ENCODE results near the gene NCKAP1.

The NCKAP1 gene, protein sequence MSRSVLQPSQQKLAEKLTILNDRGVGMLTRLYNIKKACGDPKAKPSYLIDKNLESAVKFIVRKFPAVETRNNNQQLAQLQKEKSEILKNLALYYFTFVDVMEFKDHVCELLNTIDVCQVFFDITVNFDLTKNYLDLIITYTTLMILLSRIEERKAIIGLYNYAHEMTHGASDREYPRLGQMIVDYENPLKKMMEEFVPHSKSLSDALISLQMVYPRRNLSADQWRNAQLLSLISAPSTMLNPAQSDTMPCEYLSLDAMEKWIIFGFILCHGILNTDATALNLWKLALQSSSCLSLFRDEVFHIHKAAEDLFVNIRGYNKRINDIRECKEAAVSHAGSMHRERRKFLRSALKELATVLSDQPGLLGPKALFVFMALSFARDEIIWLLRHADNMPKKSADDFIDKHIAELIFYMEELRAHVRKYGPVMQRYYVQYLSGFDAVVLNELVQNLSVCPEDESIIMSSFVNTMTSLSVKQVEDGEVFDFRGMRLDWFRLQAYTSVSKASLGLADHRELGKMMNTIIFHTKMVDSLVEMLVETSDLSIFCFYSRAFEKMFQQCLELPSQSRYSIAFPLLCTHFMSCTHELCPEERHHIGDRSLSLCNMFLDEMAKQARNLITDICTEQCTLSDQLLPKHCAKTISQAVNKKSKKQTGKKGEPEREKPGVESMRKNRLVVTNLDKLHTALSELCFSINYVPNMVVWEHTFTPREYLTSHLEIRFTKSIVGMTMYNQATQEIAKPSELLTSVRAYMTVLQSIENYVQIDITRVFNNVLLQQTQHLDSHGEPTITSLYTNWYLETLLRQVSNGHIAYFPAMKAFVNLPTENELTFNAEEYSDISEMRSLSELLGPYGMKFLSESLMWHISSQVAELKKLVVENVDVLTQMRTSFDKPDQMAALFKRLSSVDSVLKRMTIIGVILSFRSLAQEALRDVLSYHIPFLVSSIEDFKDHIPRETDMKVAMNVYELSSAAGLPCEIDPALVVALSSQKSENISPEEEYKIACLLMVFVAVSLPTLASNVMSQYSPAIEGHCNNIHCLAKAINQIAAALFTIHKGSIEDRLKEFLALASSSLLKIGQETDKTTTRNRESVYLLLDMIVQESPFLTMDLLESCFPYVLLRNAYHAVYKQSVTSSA

DNA sequence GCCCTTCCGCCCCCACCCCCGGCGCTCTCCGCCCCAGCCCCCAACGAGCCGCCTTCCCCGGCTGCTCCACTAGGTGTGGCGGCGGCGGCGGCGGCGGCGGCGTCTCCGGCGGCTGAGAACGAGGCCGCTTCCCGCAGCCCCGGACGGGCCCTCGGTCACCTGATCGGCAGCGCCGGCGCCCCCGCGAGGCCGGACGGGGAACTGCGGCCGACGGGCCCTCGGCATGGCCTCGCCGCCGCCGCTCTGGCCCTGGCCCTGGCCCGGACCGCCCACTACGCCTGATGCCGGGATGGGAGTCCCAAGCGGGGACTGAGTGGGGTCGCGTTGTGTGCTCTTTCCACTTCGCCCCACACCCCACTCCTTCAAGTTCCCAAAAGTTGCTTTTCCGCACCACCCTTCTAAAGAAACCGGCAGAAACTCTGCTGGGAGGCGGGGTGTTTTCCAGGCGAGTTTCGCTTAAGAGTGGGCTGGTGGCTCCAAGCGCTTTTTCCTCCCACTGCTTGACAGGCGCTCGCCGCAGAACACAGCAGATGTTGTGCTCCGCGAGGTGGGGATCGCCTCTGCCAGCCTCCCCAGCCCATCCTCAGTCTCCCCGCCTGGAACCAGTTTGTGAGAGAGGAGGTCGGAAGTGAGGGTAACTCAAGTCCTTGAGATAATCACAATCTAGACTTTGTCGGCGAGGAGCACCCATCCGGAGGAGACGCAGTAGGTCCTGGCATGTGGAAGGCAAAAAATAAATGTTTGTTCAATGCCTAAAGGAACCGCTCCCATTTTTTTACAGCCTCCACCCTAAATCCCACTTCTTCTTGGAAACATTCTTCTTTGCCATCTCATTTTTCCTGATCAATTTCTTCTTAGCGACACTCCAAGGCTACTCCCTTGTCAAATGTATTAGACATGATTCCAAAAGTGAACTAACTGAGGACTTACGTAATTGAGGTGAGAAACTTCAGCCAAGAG, at the start of gene NCKAP1:
Gene NCKAP1 (minus strand): TSS at position 117 of the 960 bp plus-strand sequence. CDS start 358 bp downstream, outside the sequence.
- peak; percentile 86 for DNase-seq (ENCODE audit: extremely low read depth, insufficient read length)
- peak within 1 kb of the TSS; percentile 70 for H3K4me3 ChIP-seq (replicated peaks; ENCODE audit: low read depth, low read length)
- TF ChIP-seq, protein P1, sequence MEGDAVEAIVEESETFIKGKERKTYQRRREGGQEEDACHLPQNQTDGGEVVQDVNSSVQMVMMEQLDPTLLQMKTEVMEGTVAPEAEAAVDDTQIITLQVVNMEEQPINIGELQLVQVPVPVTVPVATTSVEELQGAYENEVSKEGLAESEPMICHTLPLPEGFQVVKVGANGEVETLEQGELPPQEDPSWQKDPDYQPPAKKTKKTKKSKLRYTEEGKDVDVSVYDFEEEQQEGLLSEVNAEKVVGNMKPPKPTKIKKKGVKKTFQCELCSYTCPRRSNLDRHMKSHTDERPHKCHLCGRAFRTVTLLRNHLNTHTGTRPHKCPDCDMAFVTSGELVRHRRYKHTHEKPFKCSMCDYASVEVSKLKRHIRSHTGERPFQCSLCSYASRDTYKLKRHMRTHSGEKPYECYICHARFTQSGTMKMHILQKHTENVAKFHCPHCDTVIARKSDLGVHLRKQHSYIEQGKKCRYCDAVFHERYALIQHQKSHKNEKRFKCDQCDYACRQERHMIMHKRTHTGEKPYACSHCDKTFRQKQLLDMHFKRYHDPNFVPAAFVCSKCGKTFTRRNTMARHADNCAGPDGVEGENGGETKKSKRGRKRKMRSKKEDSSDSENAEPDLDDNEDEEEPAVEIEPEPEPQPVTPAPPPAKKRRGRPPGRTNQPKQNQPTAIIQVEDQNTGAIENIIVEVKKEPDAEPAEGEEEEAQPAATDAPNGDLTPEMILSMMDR (IDR thresholded peaks at IDR 0.05; ENCODE audit: insufficient read depth, low read length, poor library complexity, severe bottlenecking), result peak; percentile 34
- no peaks in the 10 kb centered on the region for H3K36me3 ChIP-seq (ENCODE audit: control insufficient read depth, insufficient read depth, low read length)
- no peaks in the 10 kb centered on the region for H3K27me3 ChIP-seq (replicated peaks; ENCODE audit: control insufficient read depth, insufficient read depth, low read length)

DNA sequence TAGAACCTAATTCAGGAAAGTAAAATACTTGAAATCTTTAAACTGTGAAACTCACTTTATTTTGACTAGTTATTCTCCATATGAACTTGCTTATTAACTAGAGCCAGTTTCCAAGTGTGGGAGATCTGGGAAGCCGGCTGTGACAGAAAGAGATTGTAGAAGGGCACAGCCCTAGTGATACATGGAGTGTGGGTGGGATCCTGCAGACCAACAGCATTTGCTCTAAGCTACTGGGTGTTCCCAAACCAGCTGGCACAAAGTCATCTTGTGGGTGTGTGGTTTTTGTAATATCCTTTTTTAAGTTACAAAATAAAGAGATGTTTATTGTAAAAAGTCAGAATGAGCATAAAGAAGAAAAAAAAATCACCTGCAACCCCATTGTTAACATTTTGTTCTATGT, 43.7 kb upstream of the NCKAP1 start:
- no peak for DNase-seq (ENCODE audit: extremely low read depth, insufficient read length)
- Histone ChIP-seq H3K4me3 (replicated peaks; ENCODE audit: low read depth, low read length) (no peak overlapping the region), H3K27me3 (replicated peaks; ENCODE audit: control insufficient read depth, insufficient read depth, low read length) (no peaks in the 10 kb centered on the region), H3K36me3 (ENCODE audit: control insufficient read depth, insufficient read depth, low read length) (no peaks in the 10 kb centered on the region)
- TF ChIP-seq, protein P1 (IDR thresholded peaks at IDR 0.05; ENCODE audit: insufficient read depth, low read length, poor library complexity, severe bottlenecking), result no peak

DNA sequence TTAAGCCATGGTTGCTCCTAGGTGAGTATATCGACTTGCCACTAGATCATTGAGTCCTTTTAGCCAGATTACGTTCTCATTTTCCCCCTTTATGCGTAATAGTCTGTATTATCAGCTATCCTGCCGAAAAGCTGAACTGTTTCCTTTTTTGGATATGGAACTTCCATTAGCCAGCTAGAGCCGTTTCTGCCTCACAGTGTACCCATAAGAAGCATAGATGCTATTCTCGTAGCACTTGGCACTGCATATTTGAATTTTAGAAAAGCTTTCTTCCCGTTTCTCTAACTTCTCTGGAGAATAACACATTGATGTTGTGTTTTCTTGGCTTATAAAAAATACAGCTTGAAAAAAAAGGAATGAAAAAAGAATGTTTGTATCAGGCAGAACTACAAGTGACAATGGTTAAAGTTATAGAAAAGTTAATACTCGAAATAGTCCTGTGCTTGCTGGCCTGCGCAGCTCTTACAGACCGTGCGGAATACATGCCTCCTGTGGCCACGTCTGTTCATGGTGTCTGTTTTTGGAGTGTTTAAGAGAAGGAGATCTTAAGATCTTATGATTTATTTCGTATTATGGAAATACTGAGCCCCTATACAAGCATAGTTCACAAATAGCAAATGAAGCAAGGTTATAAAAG, 41.0 kb upstream of the NCKAP1 start:
- no peaks in the 10 kb centered on the region for H3K36me3 ChIP-seq (ENCODE audit: control insufficient read depth, insufficient read depth, low read length)
- peaks cover 2% of the 10 kb centered on the region; the same call in 1 of the 2 replicates for H3K27me3 ChIP-seq (replicated peaks; ENCODE audit: control insufficient read depth, insufficient read depth, low read length)
- DNase-seq (ENCODE audit: extremely low read depth, insufficient read length), result no peak
- TF ChIP-seq, protein P1 (IDR thresholded peaks at IDR 0.05; ENCODE audit: insufficient read depth, low read length, poor library complexity, severe bottlenecking), result no peak
- H3K4me3 ChIP-seq (replicated peaks; ENCODE audit: low read depth, low read length), result peak overlapping the region; percentile 73

DNA sequence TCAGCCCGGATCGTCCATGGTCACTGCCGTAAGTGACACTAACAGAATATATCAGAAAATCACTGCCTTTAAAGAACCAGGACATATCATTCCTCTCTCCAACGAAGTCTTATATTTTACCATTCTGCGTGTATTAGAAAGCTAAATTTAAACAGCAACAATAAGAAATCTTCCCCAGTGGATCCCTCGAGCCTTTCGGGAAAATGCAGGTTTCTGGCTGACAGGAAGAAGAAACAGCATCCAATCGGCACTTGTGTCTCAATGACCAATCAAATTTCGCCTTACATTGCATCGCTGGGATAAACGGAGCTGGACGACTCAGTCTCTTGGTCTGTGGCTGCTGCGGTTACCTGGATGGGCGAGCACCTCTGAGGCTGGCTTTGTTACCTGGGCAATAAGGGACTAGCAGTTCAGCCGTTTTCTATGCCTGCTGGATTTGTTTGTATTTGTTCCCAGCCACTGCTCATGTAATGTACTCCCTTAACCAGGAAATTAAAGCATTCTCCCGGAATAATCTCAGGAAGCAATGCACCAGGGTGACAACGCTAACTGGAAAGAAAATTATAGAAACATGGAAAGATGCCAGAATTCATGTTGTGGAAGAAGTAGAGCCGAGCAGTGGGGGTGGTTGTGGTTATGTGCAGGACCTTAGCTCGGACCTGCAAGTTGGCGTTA, 40.3 kb upstream of the NCKAP1 start, which contains the start of gene DUSP19:
Gene DUSP19 (plus strand): TSS at position 284 of the 675 bp plus-strand sequence. CDS start 187 bp downstream, at position 471.
- H3K27me3 ChIP-seq (replicated peaks; ENCODE audit: control insufficient read depth, insufficient read depth, low read length), result peaks cover 2% of the 10 kb centered on the region; the same call in 1 of the 2 replicates
- TF ChIP-seq, protein P1 (IDR thresholded peaks at IDR 0.05; ENCODE audit: insufficient read depth, low read length, poor library complexity, severe bottlenecking), result no peak
- H3K4me3 ChIP-seq (replicated peaks; ENCODE audit: low read depth, low read length), result peak within 1 kb of the TSS; percentile 73
- peak; percentile 73 for DNase-seq (ENCODE audit: extremely low read depth, insufficient read length)
- no peaks in the 10 kb centered on the region for H3K36me3 ChIP-seq (ENCODE audit: control insufficient read depth, insufficient read depth, low read length)
